Left ventricle myocardium inferior (tissue), 1 donor: Measurements from ENCODE around the gene C11orf21. TPM values are rescaled to one million over a fixed set of nuclear protein-coding genes. Genes with fewer than 3 reads are reported as not detected.

Experiments used
- DNase-seq: peaks from one replicate; pipeline ENCODE4 v3.0.0-alpha.2; 2020
- H3K27ac ChIP-seq: fragments of 200-600 bp; replicated peaks from 2 replicates; pipeline ENCODE4 v1.8.0; 2021
- H3K27me3 ChIP-seq: fragments of 200-600 bp; 2 replicates; pipeline ENCODE4 v1.8.0; 2021; ENCODE audit warnings: low read depth
- H3K36me3 ChIP-seq: fragments of 200-600 bp; 2 replicates; pipeline ENCODE4 v1.8.0; 2021
- H3K4me1 ChIP-seq: fragments of 200-600 bp; 2 replicates; pipeline ENCODE4 v1.8.0; 2021
- H3K4me3 ChIP-seq: fragments of 200-600 bp; 2 replicates; pipeline ENCODE4 v1.8.0; 2021; ENCODE audit warnings: mild to moderate bottlenecking, moderate library complexity
- H3K9me3 ChIP-seq: fragments of 200-600 bp; replicated peaks from 2 replicates; pipeline ENCODE4 v1.8.0; 2021
- intact Hi-C: fragments of 100-400 bp; cut with micrococcal nuclease; formaldehyde crosslinking; loops from one replicate; pipeline ENCODE4 v1.11.0; 2022
- total RNA-seq: library from RNA; stranded (reverse); fragmentation: NEBNext Ultra II Directional; extraction: Animal tissue kit (Norgen Biotek cat#: 25700); gene quantifications from one replicate; pipeline ENCODE4 v1.2.1, GENCODE V29; 2021
- TF ChIP-seq, protein P1 (sequence below): fragments of 200-600 bp; IDR thresholded peaks from 2 replicates; pipeline ENCODE4 v1.8.0; 2021; ENCODE audit warnings: antibody characterized with exemption, mild to moderate bottlenecking, borderline replicate concordance
- donor health status: DM: no; HTN: yes; CAD: no; lungs with severe emphysema.

The C11orf21 gene
- total RNA-seq, 1 donor from 2014 or later, result 36.0 TPM

DNA sequence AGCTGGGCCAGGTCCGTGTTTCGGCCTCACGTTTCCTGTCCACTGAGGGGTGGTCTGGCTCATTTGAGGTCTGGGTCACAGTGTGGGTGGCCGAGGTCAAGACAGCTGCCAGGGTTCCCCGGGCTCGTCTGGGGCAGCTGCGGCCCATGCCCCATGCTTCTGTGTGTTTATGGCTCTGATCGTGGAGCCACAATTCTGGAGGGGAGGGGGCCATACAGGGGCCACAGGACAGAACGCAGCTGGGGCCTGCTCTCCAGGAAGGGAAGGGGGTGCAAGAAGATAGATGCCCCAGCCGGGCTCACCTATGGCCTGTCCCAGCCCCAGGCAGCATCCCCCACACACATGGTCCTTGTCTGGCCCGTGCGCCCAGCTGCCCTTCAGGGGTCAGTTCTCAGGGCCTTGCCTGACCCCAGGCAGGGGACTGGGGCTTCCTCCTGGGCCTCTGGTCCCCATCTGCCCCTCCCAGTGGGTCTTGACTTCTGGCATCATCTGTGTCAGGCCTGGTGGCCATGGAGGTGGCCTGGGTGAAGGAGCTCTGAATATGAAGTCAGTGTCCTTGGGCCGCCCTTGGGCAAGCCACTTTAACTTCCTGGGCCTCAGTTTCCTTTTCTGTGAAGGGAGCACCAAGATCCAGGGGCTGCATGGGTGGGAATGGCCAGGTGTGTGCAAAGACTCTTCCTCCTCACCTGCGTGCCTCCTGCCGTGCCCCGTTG lies 8.5 kb upstream of the C11orf21 start:
- intact Hi-C loops, result loop anchor here (10.0 kb wide), 1 partner anchor 65 kb away; the partner anchor contains the start of gene CD81
- TF ChIP-seq, protein P1, sequence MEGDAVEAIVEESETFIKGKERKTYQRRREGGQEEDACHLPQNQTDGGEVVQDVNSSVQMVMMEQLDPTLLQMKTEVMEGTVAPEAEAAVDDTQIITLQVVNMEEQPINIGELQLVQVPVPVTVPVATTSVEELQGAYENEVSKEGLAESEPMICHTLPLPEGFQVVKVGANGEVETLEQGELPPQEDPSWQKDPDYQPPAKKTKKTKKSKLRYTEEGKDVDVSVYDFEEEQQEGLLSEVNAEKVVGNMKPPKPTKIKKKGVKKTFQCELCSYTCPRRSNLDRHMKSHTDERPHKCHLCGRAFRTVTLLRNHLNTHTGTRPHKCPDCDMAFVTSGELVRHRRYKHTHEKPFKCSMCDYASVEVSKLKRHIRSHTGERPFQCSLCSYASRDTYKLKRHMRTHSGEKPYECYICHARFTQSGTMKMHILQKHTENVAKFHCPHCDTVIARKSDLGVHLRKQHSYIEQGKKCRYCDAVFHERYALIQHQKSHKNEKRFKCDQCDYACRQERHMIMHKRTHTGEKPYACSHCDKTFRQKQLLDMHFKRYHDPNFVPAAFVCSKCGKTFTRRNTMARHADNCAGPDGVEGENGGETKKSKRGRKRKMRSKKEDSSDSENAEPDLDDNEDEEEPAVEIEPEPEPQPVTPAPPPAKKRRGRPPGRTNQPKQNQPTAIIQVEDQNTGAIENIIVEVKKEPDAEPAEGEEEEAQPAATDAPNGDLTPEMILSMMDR, result no peak
- Histone ChIP-seq H3K27ac (no peak overlapping the region), H3K4me1 (peaks cover 52% of the 10 kb centered on the region), H3K36me3 (no peaks in the 10 kb centered on the region), H3K4me3 (no peak overlapping the region), H3K9me3 (no peaks in the 10 kb centered on the region), H3K27me3 (no peaks in the 10 kb centered on the region)
- DNase-seq, result no peak

DNA sequence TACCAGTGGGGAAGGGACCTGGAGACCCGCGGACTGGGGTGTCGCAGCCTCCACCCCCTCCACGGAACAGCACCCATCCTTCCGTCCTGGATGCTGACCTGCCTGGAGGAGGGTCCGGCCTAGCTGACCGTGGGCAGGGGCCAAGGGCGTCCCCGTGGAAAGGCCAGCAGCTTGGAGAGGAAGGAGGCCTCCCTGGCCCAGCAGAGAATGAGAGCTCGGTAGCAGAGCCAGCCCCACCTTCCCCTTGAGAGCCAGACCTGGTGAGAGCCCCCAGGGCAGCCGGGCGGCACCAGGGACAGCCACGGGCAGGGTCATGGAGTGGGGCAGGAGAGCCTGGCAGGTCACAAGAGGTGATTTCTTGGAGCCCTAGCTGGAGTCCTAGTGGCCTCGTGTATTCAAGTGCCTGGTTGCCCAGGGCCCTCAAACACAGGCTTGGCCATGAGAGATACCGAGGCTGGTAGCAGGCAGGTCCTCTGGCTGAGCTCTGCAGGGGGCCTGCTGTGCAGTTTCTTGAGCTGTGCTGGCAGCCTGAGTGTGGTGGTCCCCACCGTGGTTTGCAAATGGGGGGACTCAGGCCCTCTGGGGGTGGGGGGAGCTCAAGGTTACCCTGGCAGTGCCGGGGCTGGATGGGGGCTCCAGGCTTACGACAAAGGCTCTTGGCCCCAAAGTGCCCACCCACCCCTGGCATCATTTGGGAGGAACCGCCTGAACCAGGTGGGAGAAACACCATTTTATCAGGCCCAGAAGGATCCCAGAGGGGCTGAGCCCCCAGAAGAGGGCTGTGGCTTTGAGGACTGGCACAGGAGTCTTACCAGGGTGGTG lies 7.7 kb upstream of the C11orf21 start:
- no peaks in the 10 kb centered on the region for H3K36me3 ChIP-seq
- H3K9me3 ChIP-seq, result no peaks in the 10 kb centered on the region
- H3K27ac ChIP-seq, result no peak overlapping the region
- no peaks in the 10 kb centered on the region for H3K27me3 ChIP-seq
- TF ChIP-seq, protein P1, result no peak
- no peak overlapping the region for H3K4me3 ChIP-seq
- no peak for DNase-seq
- H3K4me1 ChIP-seq, result peaks cover 52% of the 10 kb centered on the region
- intact Hi-C loops, result loop anchor here (5.0 to 10.0 kb wide), 2 partner anchors 65 to 113 kb away; partner anchors contain the start of gene CD81

DNA sequence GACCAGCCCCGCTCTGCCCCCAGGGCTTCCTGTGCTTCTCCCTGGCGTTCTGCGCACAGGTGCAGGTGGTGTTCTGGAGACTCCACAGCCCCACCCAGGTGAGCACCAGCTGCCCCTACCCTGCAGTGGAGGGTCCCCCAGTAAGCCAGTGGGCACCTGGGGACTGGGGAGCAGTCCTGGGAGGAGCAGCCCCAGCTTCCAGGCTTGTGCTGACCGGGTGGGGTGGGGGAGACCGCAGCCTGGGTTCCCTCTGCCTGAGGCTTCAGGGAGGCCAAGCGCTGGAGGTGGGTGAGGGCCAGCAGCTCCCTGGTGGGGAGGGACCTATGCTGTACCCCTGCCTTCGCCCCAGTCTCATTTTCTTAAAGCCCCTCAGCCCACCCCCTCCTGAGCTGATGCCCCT lies 7.0 kb upstream of the C11orf21 start:
- no peaks in the 10 kb centered on the region for H3K9me3 ChIP-seq
- no peaks in the 10 kb centered on the region for H3K36me3 ChIP-seq
- DNase-seq, result no peak
- peaks cover 52% of the 10 kb centered on the region for H3K4me1 ChIP-seq
- TF ChIP-seq, protein P1, result no peak
- H3K27ac ChIP-seq, result no peak overlapping the region
- no peaks in the 10 kb centered on the region for H3K27me3 ChIP-seq
- no peak overlapping the region for H3K4me3 ChIP-seq
- intact Hi-C loops, result loop anchor here (5.0 kb wide), 1 partner anchor 114 kb away; no protein-coding TSS in a partner anchor

DNA sequence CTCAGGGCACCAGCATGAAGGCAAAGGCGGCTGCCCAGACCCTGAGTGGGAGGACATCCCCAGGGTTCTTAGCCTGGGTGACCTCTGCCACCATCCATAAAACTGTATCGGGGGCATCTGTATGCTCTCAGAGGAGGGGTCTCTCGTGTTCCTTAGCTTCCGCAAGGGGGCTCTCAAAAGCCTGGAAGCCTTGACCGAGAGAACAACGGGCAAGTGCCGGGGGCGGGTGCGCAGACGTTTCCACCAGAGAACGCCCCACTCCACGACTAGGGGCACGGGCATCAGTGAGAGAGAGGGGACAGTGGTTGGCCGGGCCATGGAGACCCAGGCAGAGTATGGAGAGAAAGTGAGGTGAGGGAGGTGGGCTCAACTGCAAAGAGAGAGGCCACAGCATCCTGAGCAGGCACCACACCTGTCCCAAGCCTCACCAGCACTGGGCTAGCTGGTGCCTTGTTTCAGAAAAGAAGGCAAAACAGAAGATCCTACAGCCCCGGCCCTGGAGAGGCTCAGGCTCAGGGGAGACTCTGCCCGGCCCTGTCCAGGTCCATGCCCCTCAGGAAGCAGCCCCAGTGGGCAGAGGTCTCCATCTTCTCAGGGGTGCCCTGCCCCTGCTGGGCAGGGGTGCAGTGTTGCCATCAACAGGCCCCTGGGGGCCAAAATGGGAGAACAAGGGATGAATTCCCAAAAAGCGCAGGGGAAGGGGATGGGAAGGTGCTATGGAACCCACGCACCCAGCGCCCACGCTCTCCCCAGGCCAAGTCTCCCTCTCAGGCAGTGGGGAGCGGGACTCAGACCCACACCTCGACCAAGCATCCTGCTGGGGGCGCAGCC lies 6.0 kb upstream of the C11orf21 start:
- H3K27me3 ChIP-seq, result no peaks in the 10 kb centered on the region
- H3K9me3 ChIP-seq, result no peaks in the 10 kb centered on the region
- no peak for DNase-seq
- TF ChIP-seq, protein P1, result no peak
- no peaks in the 10 kb centered on the region for H3K36me3 ChIP-seq
- intact Hi-C loops, result loop anchor here (5.0 kb wide), 1 partner anchor 115 kb away; no protein-coding TSS in a partner anchor
- H3K27ac ChIP-seq, result peak overlapping the region; percentile 96
- H3K4me3 ChIP-seq, result no peak overlapping the region
- peaks cover 42% of the 10 kb centered on the region for H3K4me1 ChIP-seq
